ENCODE measurements around the gene PGLYRP4.

The PGLYRP4 gene, protein sequence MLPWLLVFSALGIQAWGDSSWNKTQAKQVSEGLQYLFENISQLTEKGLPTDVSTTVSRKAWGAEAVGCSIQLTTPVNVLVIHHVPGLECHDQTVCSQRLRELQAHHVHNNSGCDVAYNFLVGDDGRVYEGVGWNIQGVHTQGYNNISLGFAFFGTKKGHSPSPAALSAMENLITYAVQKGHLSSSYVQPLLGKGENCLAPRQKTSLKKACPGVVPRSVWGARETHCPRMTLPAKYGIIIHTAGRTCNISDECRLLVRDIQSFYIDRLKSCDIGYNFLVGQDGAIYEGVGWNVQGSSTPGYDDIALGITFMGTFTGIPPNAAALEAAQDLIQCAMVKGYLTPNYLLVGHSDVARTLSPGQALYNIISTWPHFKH

GRCh38 chr1:153348511-153349362 lies at the start of gene PGLYRP4:
PGLYRP4 (minus strand) TSS chr1:153348841; CDS start chr1:153347932, 909 bp downstream.
- DNase-seq, result no peak

DNA sequence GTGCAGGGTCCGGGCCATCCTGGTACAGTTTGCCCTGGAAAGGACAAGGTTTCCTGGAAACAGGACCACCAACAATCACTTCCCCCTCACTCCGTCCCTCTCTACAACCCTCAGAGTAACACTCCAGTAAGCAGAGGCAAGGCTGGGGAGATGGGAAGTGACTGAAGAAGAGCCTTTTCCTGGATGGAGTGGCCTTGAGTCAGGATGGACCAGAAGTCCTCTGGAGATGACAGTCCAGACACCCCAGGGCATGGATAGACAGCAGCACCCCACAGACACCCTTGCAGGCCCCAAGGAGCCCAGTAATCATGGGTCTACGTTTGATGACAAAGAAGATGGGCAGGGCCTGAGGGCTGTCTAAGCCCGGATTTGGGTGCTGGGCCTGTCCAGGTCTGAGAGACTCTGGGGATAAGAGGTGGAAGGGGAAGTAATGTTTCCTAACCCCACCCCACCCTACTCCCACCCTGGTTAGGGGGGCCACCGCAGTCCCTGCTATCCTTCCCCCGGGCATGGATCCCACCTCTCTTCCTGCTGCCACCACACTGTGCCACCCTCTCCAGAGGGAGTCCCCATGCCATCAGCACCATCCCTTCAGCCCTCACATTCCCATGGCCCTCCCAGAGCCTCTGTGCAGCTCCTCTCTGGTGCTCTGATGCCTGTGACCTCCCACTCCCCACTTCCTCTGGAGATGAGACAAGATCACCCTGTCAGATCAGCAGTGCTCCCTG lies 49.4 kb upstream of the PGLYRP4 start:
- no peak for DNase-seq

DNA sequence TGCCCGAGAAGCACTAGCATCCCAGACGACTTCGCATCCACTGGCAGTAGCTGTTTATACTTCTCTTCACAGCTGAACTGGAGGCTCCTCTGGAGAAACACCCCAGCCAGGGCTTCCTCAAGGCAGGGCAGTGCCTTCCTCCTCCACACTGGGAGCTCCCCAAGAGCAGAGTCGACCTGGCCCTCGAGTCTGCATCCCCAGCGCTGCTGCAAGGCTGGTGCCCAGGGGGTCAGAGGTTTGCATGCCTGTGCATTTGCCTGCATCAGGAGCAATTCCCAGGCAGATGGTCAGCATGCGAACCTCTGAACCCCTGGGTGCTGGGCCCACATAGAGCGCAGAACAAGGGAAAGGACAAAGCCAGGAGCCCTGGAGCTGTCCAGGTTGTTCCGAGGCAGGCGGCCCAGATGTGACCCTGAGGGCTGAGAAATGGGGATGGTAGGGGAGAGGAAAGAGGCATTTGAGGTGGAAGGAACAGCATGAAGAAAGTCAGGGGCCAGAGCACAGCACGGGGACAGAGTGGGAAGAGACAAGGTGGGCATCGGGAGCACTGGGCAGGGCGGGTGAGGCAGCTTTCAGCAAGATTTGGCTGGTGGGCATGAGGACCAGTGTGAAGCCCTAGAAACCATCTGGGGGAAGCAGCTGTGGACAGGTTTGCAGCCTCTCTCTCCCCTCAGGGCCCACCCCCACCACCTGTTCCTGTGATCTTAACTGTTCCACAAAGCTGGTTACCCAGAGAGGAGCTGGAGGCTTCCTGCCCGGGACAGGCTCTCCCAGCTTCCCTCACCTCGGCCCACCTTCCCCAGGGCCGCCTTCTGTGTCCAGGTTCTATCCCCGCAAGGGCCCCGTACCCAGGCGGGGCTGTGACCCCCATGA lies 48.6 kb upstream of the PGLYRP4 start:
- no peak for DNase-seq

DNA sequence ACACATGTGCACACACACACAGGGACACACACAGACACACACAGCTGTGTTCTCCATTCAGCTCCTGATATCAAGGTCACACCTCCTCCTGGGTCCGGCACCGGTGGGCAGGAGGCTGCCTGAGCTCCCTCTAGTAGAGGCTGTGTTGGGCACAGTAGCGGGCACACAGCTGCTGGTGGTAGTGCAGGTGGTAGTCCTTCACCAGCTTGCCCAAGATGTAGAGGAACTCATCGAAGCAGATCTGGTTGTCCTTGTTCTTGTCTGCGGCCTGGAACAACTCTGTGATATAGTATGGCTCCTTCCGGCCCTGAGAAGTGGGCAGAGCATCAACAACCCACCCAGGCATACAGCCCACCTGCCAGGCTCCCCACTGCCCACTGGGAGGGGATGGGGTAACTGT lies 47.8 kb upstream of the PGLYRP4 start:
- no peak for DNase-seq

- DNase-seq, result no peak
Observed at GRCh38 chr1:153395776-153396175, 47.1 kb upstream of the PGLYRP4 start.

- DNase-seq, result no peak
Observed at GRCh38 chr1:153395136-153395685, 46.6 kb upstream of the PGLYRP4 start.

GRCh38 chr1:153394391-153394790 lies 45.8 kb upstream of the PGLYRP4 start:
- DNase-seq, result no peak

DNA sequence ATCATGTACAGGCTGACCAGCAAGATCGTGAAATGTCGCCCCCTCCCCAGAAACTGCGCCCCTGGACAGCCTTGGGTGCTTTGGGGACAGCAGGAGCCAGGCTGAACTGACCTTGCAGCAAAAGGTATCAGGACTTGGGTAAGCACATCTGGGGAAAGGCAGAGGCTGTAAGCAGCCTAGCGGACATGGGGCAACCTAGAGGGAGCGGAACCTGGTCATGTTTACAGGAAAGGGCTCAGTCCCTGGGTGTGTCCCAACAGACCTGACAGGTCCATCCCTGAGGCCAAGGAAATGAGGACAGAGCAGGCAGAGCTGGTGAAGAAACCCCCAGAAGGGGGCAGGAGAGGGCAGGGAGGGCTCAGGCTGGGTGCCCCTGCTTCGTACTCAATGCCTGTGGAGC lies 45.3 kb upstream of the PGLYRP4 start:
- no peak for DNase-seq

DNA sequence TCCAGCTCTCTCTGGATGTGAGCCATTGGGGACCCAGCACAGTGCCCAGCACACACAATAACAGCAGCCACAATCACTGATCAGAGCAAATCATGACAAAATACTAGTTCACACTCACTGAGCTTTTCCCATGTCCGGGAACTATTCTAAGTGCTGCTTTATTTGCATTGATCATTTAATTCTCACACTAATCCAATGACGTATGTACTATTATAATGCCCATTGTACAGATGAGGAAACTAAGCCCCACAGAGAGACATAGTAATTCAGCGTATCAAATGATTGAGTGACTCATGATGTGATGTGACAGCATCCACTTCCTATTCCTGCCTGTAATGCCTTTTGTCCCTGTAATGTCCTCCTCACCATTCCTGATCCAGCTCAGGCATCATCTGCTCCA lies 44.2 kb upstream of the PGLYRP4 start:
- no peak for DNase-seq

DNA sequence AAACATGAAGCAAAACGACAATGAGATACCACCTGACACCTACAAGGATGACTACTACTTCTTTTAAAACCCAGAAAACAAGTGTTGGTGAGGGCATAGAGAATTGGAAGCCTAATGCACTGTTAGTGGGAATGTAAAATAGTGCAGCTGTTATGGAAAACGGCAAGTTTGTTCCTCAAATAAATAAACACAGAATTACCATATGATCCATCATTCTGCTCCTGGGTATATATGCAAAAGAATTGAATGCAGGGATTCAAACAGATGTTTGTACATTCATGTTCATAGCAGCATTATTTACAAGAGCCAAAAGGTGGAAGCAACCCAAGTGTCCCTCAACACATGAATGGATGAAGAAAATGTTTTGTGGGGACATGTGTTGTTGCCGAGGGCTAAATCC lies 43.6 kb upstream of the PGLYRP4 start:
- no peak for DNase-seq

DNA sequence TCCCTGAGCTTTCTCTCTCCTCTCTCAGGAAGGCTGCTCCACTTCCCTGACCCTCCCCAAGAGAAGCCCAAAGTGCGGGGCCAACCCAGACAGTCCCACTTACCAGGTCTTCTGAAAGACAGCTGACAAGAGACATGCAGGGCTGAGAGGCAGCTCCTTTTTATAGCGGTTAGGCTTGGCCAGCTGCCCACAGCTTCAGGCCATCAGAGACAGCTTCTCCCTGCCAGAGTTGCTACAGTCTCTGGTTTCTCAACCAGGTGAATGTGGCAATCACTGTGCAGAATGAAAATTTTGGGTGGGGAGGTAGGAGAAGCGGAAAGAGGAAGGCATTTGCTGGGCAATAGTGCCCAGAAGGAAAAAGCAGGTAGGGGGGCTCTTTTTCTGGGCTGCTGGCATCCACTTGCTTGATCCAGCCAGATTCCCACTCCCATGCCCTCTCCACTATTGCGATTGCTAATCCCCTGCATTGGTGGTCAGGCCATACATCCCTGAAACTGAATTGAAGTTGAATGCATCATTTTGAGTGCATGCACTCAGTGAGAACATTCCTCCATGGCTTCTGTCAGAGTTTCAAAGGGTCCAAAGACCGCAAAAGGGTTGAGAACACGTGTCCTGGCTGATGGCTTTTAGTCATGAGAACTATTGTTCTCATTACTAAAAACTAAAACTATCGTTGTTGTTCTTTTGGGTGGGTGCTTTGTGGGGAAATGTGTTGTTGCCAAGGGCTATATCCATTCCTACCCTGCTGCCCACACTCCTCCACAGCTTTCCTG lies 42.5 kb upstream of the PGLYRP4 start, which contains the start of gene S100A8:
S100A8 (minus strand) TSS at position 136 of the 773 bp plus-strand sequence. CDS start 538 bp downstream, outside the sequence.
- no peak for DNase-seq

DNA sequence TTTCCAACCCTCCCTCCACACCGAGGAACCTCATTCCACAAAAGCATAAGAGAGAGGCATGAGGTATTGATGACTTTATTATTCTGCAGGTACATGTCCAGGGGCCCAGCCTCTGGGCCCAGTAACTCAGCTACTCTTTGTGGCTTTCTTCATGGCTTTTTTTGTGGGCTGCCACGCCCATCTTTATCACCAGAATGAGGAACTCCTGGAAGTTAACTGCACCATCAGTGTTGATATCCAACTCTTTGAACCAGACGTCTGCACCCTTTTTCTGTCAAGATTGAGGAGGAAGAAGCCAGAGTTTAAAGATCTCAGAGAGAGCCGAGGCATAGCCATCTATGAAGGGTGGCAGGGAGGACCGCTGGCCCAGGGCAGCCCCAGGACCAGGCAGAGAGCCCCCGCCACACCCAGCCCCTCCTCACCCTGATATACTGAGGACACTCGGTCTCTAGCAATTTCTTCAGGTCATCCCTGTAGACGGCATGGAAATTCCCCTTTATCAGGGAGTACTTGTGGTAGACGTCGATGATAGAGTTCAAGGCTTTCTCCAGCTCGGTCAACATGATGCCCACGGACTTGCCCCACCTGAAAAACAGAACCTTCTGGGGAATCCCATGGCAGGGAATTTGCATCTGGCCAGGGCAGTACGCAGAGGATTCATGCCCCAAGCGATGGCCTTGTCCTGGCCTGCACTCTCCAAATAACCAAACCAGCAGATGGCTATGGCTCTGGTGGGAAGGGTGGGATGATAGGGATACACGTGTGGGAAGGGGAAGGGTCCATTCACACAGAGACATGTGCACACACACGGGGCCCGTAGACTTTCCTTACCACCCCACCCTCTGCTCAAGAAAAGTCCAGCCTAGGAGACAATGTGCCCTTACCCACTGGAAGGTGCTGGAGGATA lies 41.6 kb upstream of the PGLYRP4 start:
- DNase-seq, result no peak

DNA sequence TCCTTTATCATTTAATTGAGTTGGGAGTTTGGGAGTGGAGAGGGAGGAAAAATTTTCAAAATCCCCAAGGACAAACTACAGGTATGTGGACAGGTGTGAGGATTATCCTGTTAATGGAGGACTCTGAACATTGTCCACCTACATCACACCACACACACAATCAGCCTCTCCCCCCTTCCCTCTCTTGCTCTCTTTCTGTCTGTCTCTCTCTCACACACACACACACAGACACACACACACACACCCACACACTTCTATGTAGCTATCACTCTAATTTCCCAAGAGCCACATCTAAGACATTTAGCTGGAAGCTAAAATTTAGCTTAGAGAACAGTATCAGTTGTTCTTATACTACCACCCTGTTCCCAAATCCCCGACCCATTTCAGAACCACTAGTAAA lies 40.8 kb upstream of the PGLYRP4 start:
- no peak for DNase-seq

DNA sequence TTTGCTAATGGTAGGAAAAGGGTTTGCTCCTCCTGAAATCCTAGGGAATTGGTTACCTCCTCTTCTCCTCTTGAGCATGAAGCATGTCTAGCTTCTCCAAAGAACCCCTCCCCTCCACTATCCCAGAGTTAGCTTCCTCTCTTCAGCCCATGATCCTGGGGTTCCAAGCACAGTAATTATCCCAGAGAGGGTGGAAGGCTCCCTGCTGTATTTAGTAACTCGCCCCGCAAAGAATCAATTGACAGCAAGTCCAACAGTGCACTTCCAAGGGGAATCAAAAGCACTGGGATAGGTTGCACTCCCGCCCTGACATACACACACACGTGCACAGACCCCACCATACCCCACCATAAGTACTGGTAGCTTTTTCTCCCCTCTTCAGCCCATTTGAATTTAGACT lies 39.1 kb upstream of the PGLYRP4 start:
- DNase-seq, result no peak

DNA sequence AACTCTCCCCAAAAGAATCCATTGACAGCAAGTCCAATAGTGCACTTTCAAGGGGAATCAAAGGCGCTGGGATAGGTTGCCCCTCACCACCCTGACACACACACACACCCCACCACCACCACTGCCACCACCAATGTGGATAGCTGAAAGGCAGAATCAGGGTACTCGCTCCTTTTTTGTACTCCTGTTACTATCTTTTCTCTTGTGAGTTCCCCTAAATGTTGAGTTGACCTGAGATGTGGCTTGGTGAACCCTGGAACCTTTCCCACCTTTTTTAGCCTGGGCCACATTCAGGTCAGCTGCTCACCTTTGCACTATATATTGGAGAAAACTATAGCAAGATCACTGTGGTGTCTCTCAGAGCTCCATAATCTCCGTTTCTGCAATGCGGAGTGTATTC lies 38.4 kb upstream of the PGLYRP4 start:
- no peak for DNase-seq

DNA sequence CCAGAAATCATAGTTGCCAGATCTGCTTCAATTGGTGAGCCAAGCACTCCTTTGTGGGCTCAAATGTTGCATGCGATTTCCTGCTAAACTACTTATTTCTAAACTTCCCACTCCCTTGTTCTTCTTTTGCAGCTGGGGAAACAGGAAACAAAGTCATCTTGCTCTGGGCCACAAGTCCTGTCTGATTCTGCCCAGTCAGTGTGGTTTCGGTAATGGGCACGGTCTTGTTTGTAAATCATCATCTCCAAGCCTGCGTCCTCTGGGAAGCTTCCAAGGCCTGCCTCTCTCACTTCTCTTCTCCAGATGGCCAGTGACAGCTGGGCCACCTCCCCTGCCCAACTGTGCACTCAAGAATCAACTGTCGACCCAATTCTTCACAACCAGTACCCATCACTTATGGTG lies 37.9 kb upstream of the PGLYRP4 start:
- no peak for DNase-seq

- no peak for DNase-seq
Observed at GRCh38 chr1:153384958-153385580, 36.4 kb upstream of the PGLYRP4 start.

DNA sequence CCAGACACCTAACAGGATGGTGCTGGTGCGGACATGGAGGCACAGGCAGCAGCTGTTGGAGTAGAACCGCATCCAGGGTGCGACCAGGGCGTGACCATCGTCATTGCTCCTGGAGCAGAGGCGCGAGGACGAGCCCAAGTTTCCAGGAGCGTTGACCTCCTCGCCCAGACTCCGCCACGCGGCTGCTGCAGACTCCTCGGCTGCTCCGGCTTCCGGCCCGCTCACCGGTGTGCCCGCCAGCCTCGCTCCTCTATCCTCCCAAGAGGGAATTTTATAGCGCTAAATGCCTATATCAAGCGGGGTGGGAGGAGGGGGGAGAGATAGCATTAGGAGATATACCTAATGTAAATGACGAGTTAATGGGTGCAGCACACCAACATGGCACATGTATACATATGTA lies 32.1 kb upstream of the PGLYRP4 start:
- DNase-seq, result no peak

- no peak for DNase-seq
Observed at GRCh38 chr1:153379591-153379990, 30.9 kb upstream of the PGLYRP4 start.

DNA sequence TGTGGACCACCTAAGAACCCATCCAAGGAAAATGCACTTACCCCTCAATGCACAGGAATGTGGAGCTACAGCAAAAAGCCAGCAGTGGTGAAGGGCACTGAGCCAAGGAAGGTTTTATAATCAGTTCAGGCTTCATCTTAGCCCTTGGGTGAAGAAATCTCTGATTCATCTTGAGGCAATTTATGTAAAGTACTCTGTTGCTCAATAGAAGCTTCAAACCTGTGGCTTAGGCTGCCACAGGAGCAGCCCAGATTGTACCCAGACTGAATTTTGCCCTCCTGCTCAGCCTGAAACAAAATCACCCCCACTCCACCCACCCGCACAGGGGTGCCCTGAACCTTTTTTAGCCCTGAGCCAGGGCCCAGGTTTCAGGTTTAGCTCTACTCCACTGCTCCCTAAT lies 26.9 kb upstream of the PGLYRP4 start, which contains the start of gene S100A12:
S100A12 (minus strand) TSS at position 111 of the 400 bp plus-strand sequence. CDS start 1,029 bp downstream, outside the sequence.
- no peak for DNase-seq

All from DMS79 (cell line).